GM12891 (cell line): Measurements from ENCODE around the gene KCND2.

Source experiments
- POLR2A ChIP-seq: IDR thresholded peaks from 2 replicates; pipeline ENCODE4 v1.6.1; 2011; ENCODE audit warnings: low read depth, low read length, control low read depth
- POLR2AphosphoS5 ChIP-seq: IDR thresholded peaks from 2 replicates; pipeline ENCODE4 v1.6.1; 2011; ENCODE audit warnings: low read depth, low read length, control low read depth
- SPI1 ChIP-seq: IDR thresholded peaks from 2 replicates; pipeline ENCODE4 v1.6.1; 2011; ENCODE audit warnings: low read depth, low read length, control low read depth

DNA sequence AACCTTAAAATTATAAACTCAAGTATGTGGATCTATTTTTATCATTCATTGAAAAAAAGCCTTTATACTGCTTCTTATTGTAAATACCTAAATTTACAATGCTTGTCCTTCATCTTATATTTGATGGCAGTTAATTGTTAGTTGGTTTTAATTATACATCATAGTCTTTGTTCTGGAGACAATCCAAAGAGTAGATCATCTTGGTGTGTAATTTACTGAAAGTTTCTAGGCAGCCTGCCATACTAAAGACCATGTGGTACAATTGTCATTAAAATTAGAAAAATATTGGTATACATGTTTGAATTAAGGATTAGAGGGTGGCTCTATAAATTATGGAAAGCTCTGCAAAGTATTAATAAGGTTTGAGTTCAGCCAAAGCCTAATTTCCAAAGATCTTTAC lies 231.4 kb downstream of the KCND2 start:
- TF ChIP-seq POLR2A (no peak), SPI1 (no peak), POLR2AphosphoS5 (no peak)
